SK-N-SH (cell line): ENCODE data around the gene TBC1D17. TPM values are rescaled to one million over a fixed set of nuclear protein-coding genes. Genes with fewer than 3 reads are reported as not detected.
A peak's percentile ranks its signal among the peaks of the same experiment; 100 is the strongest.

Experiments used
- CTCF ChIA-PET: fragments of 300-600, 350-600 bp; formaldehyde crosslinking; extraction: SDS; loops from one replicate; lab custom pipeline; 2021; lab: Yijun Ruan, JAX
- POLR2A ChIA-PET: fragments of 350-600 bp; sonication (Branson Sonifier 250); formaldehyde crosslinking; extraction: SDS; loops from one replicate; lab custom pipeline; 2020; ENCODE audit warnings: antibody characterized with exemption, inconsistent platforms; lab: Yijun Ruan, JAX
- DNase-seq: peaks from one replicate; pipeline ENCODE4 v3.0.0; 2012
- H2AFZ ChIP-seq: fragments of 200-600 bp; sonication (generic); 2 replicates; pipeline ENCODE4 v1.8.1; 2016; ENCODE audit warnings: antibody characterized with exemption, mild to moderate bottlenecking, low read depth
- H3F3A ChIP-seq: fragments of 200-600 bp; sonication (generic); replicated peaks from 2 replicates; pipeline ENCODE3; 2016; ENCODE audit warnings: antibody characterized with exemption, mild to moderate bottlenecking; ENCODE audit not compliant: insufficient read depth
- H3K27ac ChIP-seq, 2 experiments: fragments of 200-500 bp in 1 of 2; fragments of 200-600 bp in 1 of 2; sonication (Bioruptor generic) in 1 of 2; sonication (generic), shearing (Covaris generic) in 1 of 2; 2 replicates each; pipeline versions ENCODE4 v1.5.1 to v1.6.1; 2014 to 2016; ENCODE audit warnings: low read depth in 2 of 2, inconsistent platforms in 1 of 2, low read length in 1 of 2, mild to moderate bottlenecking in 1 of 2, mixed read lengths in 1 of 2
- H3K27me3 ChIP-seq: fragments of 200-600 bp; sonication (generic), shearing (Covaris generic); 2 replicates; pipeline ENCODE4 v1.6.1; 2016; ENCODE audit warnings: mixed run types; ENCODE audit not compliant: insufficient read depth
- H3K36me3 ChIP-seq, 2 experiments: fragments of 200-500 bp in 1 of 2; fragments of 200-600 bp in 1 of 2; sonication (Bioruptor generic) in 1 of 2; sonication (generic) in 1 of 2; replicated peaks in 1 of 2; 2 replicates each; pipeline versions ENCODE3 to v1.5.1; 2014 to 2016; ENCODE audit warnings: low read length in 1 of 2, mild to moderate bottlenecking in 1 of 2; ENCODE audit not compliant: insufficient read depth in 2 of 2, control insufficient read depth in 1 of 2
- H3K4me1 ChIP-seq, 2 experiments: fragments of 200-500 bp in 1 of 2; fragments of 200-600 bp in 1 of 2; sonication (Bioruptor generic) in 1 of 2; sonication (generic), shearing (Covaris generic) in 1 of 2; 2 replicates each; pipeline versions ENCODE4 v1.5.1 to v1.6.1; 2014 to 2016; ENCODE audit warnings: low read depth in 1 of 2, low read length in 1 of 2, mixed run types in 1 of 2; ENCODE audit not compliant: insufficient read depth in 2 of 2, control insufficient read depth in 1 of 2
- H3K4me2 ChIP-seq: fragments of 200-600 bp; sonication (generic), shearing (Covaris generic); 2 replicates; pipeline ENCODE4 v1.6.1; 2017; ENCODE audit warnings: mixed run types
- H3K4me3 ChIP-seq, 2 experiments: fragments of 200-500 bp in 1 of 2; fragments of 200-600 bp in 1 of 2; sonication (Bioruptor generic) in 1 of 2; sonication (generic), shearing (Covaris generic) in 1 of 2; 2 replicates each; pipeline versions ENCODE4 v1.5.1 to v1.8.1; 2014 to 2016; ENCODE audit warnings: low read depth in 2 of 2, inconsistent platforms in 1 of 2, low read length in 1 of 2, mild to moderate bottlenecking in 1 of 2, mixed read lengths in 1 of 2, moderate library complexity in 1 of 2
- H3K79me2 ChIP-seq: fragments of 200-600 bp; sonication (generic); 2 replicates; pipeline ENCODE4 v1.8.1; 2017; ENCODE audit warnings: mild to moderate bottlenecking; ENCODE audit not compliant: insufficient read depth
- H3K9ac ChIP-seq: fragments of 200-600 bp; sonication (generic); 2 replicates; pipeline ENCODE4 v1.6.1; 2017; ENCODE audit warnings: mixed run types
- H3K9me2 ChIP-seq: fragments of 200-600 bp; sonication (generic); 2 replicates; pipeline ENCODE4 v1.6.1; 2017; ENCODE audit warnings: mixed run types
- H3K9me3 ChIP-seq: fragments of 200-600 bp; sonication (generic); 2 replicates; pipeline ENCODE4 v1.6.1; 2017; ENCODE audit warnings: mixed run types, mild to moderate bottlenecking, moderate library complexity
- H4K20me1 ChIP-seq: fragments of 200-600 bp; sonication (generic); 2 replicates; pipeline ENCODE4 v1.6.1; 2017; ENCODE audit warnings: mild to moderate bottlenecking, mixed run types; ENCODE audit not compliant: insufficient read depth
- CHD2 ChIP-seq: fragments of 150-350 bp; IDR thresholded peaks from 2 replicates; pipeline ENCODE4 v1.6.1; 2018; ENCODE audit warnings: low read length; ENCODE audit not compliant: partially characterized antibody
- EP300 ChIP-seq, 2 experiments: IDR thresholded peaks; 2 replicates each; pipeline versions ENCODE4 v1.4.0 to v1.6.1; 2012; ENCODE audit warnings: borderline replicate concordance in 1 of 2, low read depth in 1 of 2, low read length in 1 of 2
- EZH2phosphoT487 ChIP-seq: fragments of 200-600 bp; sonication (generic); IDR thresholded peaks from 2 replicates; pipeline ENCODE4 v1.6.1; 2017; ENCODE audit warnings: low read depth, mixed run types, mild to moderate bottlenecking, antibody characterized with exemption, moderate library complexity, borderline replicate concordance
- FOSL2 ChIP-seq: IDR thresholded peaks from 2 replicates; pipeline ENCODE4 v1.4.0; 2012; ENCODE audit warnings: low read depth, mild to moderate bottlenecking, moderate library complexity, borderline replicate concordance
- GABPA ChIP-seq: IDR thresholded peaks from 2 replicates; pipeline ENCODE4 v1.4.0; 2012; ENCODE audit warnings: low read depth, mild to moderate bottlenecking
- MEF2A ChIP-seq: IDR thresholded peaks from 2 replicates; pipeline ENCODE4 v1.4.0; 2012; ENCODE audit warnings: low read depth, borderline replicate concordance
- NRF1 ChIP-seq: IDR thresholded peaks from 2 replicates; pipeline ENCODE4 v1.6.1; 2012; ENCODE audit warnings: low read depth, mild to moderate bottlenecking, low read length
- RAD21 ChIP-seq: IDR thresholded peaks from 2 replicates; pipeline ENCODE4 v1.6.1; 2012; ENCODE audit warnings: mild to moderate bottlenecking, low read length
- RCOR1 ChIP-seq: fragments of 150-350 bp; IDR thresholded peaks from 2 replicates; pipeline ENCODE4 v1.6.1; 2017; ENCODE audit warnings: antibody characterized with exemption, low read length
- RXRA ChIP-seq: IDR thresholded peaks from 2 replicates; pipeline ENCODE4 v1.4.0; 2012; ENCODE audit warnings: low read depth, mild to moderate bottlenecking, borderline replicate concordance
- SIN3A ChIP-seq: IDR thresholded peaks from 2 replicates; pipeline ENCODE4 v1.6.1; 2012; ENCODE audit warnings: low read depth, mild to moderate bottlenecking, low read length, moderate library complexity, borderline replicate concordance
- TAF1 ChIP-seq: IDR thresholded peaks from 2 replicates; pipeline ENCODE4 v1.6.1; 2012; ENCODE audit warnings: low read depth, mild to moderate bottlenecking, low read length, moderate library complexity, borderline replicate concordance
- TCF12 ChIP-seq: IDR thresholded peaks from 2 replicates; pipeline ENCODE4 v1.4.0; 2012
- YY1 ChIP-seq: IDR thresholded peaks from 2 replicates; pipeline ENCODE4 v1.4.0; 2012; ENCODE audit warnings: low read depth, mild to moderate bottlenecking
- ZBTB33 ChIP-seq: IDR thresholded peaks from 2 replicates; pipeline ENCODE4 v1.4.0; 2012; ENCODE audit warnings: low read depth, borderline replicate concordance
- WGBS: methylation state at CpG from one replicate; pipeline ENCODE4 v1.1.6; 2017; ENCODE audit warnings: low lambda C conversion rate; 5-methylcytosine and 5-hydroxymethylcytosine counted together
- polyA plus RNA-seq, 3 experiments: library from polyadenylated mRNA; depleted of rRNA; stranded (reverse); fragments of >200 nt; gene quantifications; 2 replicates each; pipeline ENCODE4 v1.2.3, GENCODE V29; 2012
- TF ChIP-seq, protein P1 (sequence below): fragments of 150-350 bp; IDR thresholded peaks from 2 replicates; pipeline ENCODE4 v1.6.1; 2016; ENCODE audit warnings: mild to moderate bottlenecking, low read depth, low read length
- TF ChIP-seq, protein P2 (sequence below): IDR thresholded peaks from 2 replicates; pipeline ENCODE4; 2012
- TF ChIP-seq, protein P3 (sequence below): IDR thresholded peaks from 2 replicates; pipeline ENCODE4 v1.4.0; 2012; ENCODE audit warnings: low read depth, borderline replicate concordance

The TBC1D17 gene
- polyA plus RNA-seq, 1 of the 3 experiments (the other 2 are of a cell fraction): 28.3 TPM

DNA sequence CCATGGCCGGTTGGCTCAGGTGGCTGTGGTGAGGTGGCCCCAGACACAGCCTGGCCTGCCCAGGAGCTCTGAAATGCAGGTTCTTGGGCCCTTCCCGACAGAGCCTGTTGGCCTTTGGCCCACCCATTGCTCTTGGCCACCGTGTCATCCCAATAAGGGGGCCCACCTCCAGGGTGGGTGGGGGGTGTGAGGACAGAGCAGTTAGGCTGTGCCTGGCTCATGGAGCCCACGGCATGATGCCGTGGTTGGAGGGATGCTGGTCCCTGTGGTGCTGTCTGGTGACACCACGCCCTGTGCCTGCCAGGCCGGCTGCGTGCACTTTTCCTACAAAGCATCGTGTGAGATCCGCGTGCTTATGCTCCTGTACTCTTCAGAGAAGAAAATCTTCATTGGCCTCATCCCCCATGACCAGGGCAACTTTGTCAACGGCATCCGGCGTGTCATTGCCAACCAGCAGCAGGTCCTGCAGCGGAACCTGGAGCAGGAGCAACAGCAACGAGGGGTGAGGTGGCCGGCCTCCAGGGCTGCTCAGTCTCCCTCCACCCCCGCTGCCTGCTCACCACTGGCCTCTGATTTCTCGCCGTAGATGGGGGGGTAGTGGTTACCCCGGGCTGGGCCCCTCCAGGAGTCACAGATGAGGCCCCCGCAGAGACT lies 17.7 kb upstream of the TBC1D17 start:
- H3K4me1 ChIP-seq: peaks cover 8 to 9% of the 10 kb centered on the region in 2 experiments; a peak in 2 of 4 replicates
- ChIA-PET CTCF (no interaction called here), POLR2A (interaction anchor here (1.3 to 1.9 kb wide), 2 partner anchors 8 to 9 kb away, joined by 5 to 16 read pairs; partner anchors contain the start of gene PTOV1)
- no peak overlapping the region for H3K4me3 ChIP-seq
- H3K9ac ChIP-seq: no peak overlapping the region
- H4K20me1 ChIP-seq: peaks cover 55% of the 10 kb centered on the region
- H3F3A ChIP-seq: peaks cover 47% of the 10 kb centered on the region
- H3K79me2 ChIP-seq: peaks cover 28% of the 10 kb centered on the region
- H3K27ac ChIP-seq: peak overlapping the region in 1 of 2 experiments; percentile 65; a peak in 2 of 4 replicates
- TF ChIP-seq RAD21 (no peak), GABPA (no peak), TAF1 (no peak), EP300 (IDR thresholded peaks at IDR 0.05; ENCODE audit: borderline replicate concordance in 1 of 2, low read depth in 1 of 2, low read length in 1 of 2) (no peak), SIN3A (no peak), RCOR1 (no peak), FOSL2 (no peak), EZH2phosphoT487 (no peak), CHD2 (no peak), MEF2A (no peak), RXRA (no peak), TCF12 (no peak), NRF1 (no peak), YY1 (no peak), ZBTB33 (no peak)
- TF ChIP-seq, protein P1, sequence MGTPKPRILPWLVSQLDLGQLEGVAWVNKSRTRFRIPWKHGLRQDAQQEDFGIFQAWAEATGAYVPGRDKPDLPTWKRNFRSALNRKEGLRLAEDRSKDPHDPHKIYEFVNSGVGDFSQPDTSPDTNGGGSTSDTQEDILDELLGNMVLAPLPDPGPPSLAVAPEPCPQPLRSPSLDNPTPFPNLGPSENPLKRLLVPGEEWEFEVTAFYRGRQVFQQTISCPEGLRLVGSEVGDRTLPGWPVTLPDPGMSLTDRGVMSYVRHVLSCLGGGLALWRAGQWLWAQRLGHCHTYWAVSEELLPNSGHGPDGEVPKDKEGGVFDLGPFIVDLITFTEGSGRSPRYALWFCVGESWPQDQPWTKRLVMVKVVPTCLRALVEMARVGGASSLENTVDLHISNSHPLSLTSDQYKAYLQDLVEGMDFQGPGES: no peak
- TF ChIP-seq, protein P2, sequence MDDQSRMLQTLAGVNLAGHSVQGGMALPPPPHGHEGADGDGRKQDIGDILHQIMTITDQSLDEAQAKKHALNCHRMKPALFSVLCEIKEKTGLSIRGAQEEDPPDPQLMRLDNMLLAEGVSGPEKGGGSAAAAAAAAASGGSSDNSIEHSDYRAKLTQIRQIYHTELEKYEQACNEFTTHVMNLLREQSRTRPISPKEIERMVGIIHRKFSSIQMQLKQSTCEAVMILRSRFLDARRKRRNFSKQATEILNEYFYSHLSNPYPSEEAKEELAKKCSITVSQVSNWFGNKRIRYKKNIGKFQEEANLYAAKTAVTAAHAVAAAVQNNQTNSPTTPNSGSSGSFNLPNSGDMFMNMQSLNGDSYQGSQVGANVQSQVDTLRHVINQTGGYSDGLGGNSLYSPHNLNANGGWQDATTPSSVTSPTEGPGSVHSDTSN: no peak
- TF ChIP-seq, protein P3, sequence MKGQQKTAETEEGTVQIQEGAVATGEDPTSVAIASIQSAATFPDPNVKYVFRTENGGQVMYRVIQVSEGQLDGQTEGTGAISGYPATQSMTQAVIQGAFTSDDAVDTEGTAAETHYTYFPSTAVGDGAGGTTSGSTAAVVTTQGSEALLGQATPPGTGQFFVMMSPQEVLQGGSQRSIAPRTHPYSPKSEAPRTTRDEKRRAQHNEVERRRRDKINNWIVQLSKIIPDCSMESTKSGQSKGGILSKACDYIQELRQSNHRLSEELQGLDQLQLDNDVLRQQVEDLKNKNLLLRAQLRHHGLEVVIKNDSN: no peak
- DNase-seq: peak; percentile 37
- WGBS: 87% methylated on average over 16 of the region's 22 CpGs
- peaks cover 28 to 70% of the 10 kb centered on the region in 2 experiments for H3K36me3 ChIP-seq
- H3K4me2 ChIP-seq: 0 out of 2 replicates have a peak overlapping the region, but pooled peaks have one; percentile 5
- H3K9me2 ChIP-seq: no peaks in the 10 kb centered on the region
- H2AFZ ChIP-seq: no peak overlapping the region
- H3K27me3 ChIP-seq: no peaks in the 10 kb centered on the region
- H3K9me3 ChIP-seq: no peaks in the 10 kb centered on the region
